ENCODE results near the gene MAGEA4.

MAGEA4 gene

GRCh38 chrX:151912780-151913179, at the start of gene MAGEA4:
TSS of gene MAGEA4 (plus strand) at chrX:151912889. CDS start at chrX:151923665, 10,776 bp downstream.
- Histone ChIP-seq H3K4me1 (ENCODE audit: control insufficient read depth, insufficient read depth, low read length) (no peaks in the 10 kb centered on the region), H3K36me3 (ENCODE audit: control insufficient read depth, insufficient read depth, low read length) (no peaks in the 10 kb centered on the region), H3K27ac (ENCODE audit: low read length) (no peak within 1 kb of the TSS), H3K4me3 (ENCODE audit: low read length) (no peak within 1 kb of the TSS), H3K27me3 (ENCODE audit: control insufficient read depth, insufficient read depth, low read length) (no peaks in the 10 kb centered on the region), H3K9me3 (ENCODE audit: control insufficient read depth, insufficient read depth, low read length) (no peaks in the 10 kb centered on the region)
- no peak for DNase-seq (ENCODE audit: low read depth, low spot score)
- no CpG with 5 or more reads among the region's 11 CpGs for WGBS (ENCODE audit: insufficient coverage, insufficient read length)

GRCh38 chrX:151870602-151871001, 42.1 kb upstream of the MAGEA4 start:
- Histone ChIP-seq H3K36me3 (ENCODE audit: control insufficient read depth, insufficient read depth, low read length) (no peaks in the 10 kb centered on the region), H3K9me3 (ENCODE audit: control insufficient read depth, insufficient read depth, low read length) (no peaks in the 10 kb centered on the region), H3K27me3 (ENCODE audit: control insufficient read depth, insufficient read depth, low read length) (no peaks in the 10 kb centered on the region), H3K4me1 (ENCODE audit: control insufficient read depth, insufficient read depth, low read length) (no peaks in the 10 kb centered on the region), H3K4me3 (ENCODE audit: low read length) (no peak overlapping the region), H3K27ac (ENCODE audit: low read length) (no peak overlapping the region)
- DNase-seq (ENCODE audit: low read depth, low spot score) = no peak
- WGBS (ENCODE audit: insufficient coverage, insufficient read length) = no CpG with 5 or more reads among the region's 1 CpG

GRCh38 chrX:151871244-151871643, 41.4 kb upstream of the MAGEA4 start:
- Histone ChIP-seq H3K4me1 (ENCODE audit: control insufficient read depth, insufficient read depth, low read length) (no peaks in the 10 kb centered on the region), H3K9me3 (ENCODE audit: control insufficient read depth, insufficient read depth, low read length) (no peaks in the 10 kb centered on the region), H3K27ac (ENCODE audit: low read length) (no peak overlapping the region), H3K4me3 (ENCODE audit: low read length) (no peak overlapping the region), H3K36me3 (ENCODE audit: control insufficient read depth, insufficient read depth, low read length) (no peaks in the 10 kb centered on the region), H3K27me3 (ENCODE audit: control insufficient read depth, insufficient read depth, low read length) (no peaks in the 10 kb centered on the region)
- DNase-seq (ENCODE audit: low read depth, low spot score) = no peak
- no CpG with 5 or more reads among the region's 3 CpGs for WGBS (ENCODE audit: insufficient coverage, insufficient read length)

GRCh38 chrX:151873096-151873495, 39.6 kb upstream of the MAGEA4 start:
- Histone ChIP-seq H3K4me1 (ENCODE audit: control insufficient read depth, insufficient read depth, low read length) (no peaks in the 10 kb centered on the region), H3K36me3 (ENCODE audit: control insufficient read depth, insufficient read depth, low read length) (no peaks in the 10 kb centered on the region), H3K9me3 (ENCODE audit: control insufficient read depth, insufficient read depth, low read length) (no peaks in the 10 kb centered on the region), H3K27me3 (ENCODE audit: control insufficient read depth, insufficient read depth, low read length) (no peaks in the 10 kb centered on the region), H3K4me3 (ENCODE audit: low read length) (no peak overlapping the region), H3K27ac (ENCODE audit: low read length) (no peak overlapping the region)
- WGBS (ENCODE audit: insufficient coverage, insufficient read length) = no CpG with 5 or more reads among the region's 2 CpGs
- DNase-seq (ENCODE audit: low read depth, low spot score) = no peak

- Histone ChIP-seq H3K27ac (ENCODE audit: low read length) (no peak overlapping the region), H3K4me1 (ENCODE audit: control insufficient read depth, insufficient read depth, low read length) (no peaks in the 10 kb centered on the region), H3K27me3 (ENCODE audit: control insufficient read depth, insufficient read depth, low read length) (no peaks in the 10 kb centered on the region), H3K9me3 (ENCODE audit: control insufficient read depth, insufficient read depth, low read length) (no peaks in the 10 kb centered on the region), H3K36me3 (ENCODE audit: control insufficient read depth, insufficient read depth, low read length) (no peaks in the 10 kb centered on the region), H3K4me3 (ENCODE audit: low read length) (no peak overlapping the region)
- WGBS (ENCODE audit: insufficient coverage, insufficient read length) = no CpG with 5 or more reads among the region's 5 CpGs
- no peak for DNase-seq (ENCODE audit: low read depth, low spot score)
Measured at GRCh38 chrX:151875270-151876026, 37.2 kb upstream of the MAGEA4 start.

- Histone ChIP-seq H3K9me3 (ENCODE audit: control insufficient read depth, insufficient read depth, low read length) (no peaks in the 10 kb centered on the region), H3K4me1 (ENCODE audit: control insufficient read depth, insufficient read depth, low read length) (no peaks in the 10 kb centered on the region), H3K27me3 (ENCODE audit: control insufficient read depth, insufficient read depth, low read length) (no peaks in the 10 kb centered on the region), H3K27ac (ENCODE audit: low read length) (no peak overlapping the region), H3K4me3 (ENCODE audit: low read length) (no peak overlapping the region), H3K36me3 (ENCODE audit: control insufficient read depth, insufficient read depth, low read length) (no peaks in the 10 kb centered on the region)
- WGBS (ENCODE audit: insufficient coverage, insufficient read length) = no CpG with 5 or more reads among the region's 8 CpGs
- no peak for DNase-seq (ENCODE audit: low read depth, low spot score)
Measured at GRCh38 chrX:151878574-151878973, 34.1 kb upstream of the MAGEA4 start.

GRCh38 chrX:151879856-151880255, 32.8 kb upstream of the MAGEA4 start:
- Histone ChIP-seq H3K36me3 (ENCODE audit: control insufficient read depth, insufficient read depth, low read length) (no peaks in the 10 kb centered on the region), H3K4me1 (ENCODE audit: control insufficient read depth, insufficient read depth, low read length) (no peaks in the 10 kb centered on the region), H3K27ac (ENCODE audit: low read length) (no peak overlapping the region), H3K27me3 (ENCODE audit: control insufficient read depth, insufficient read depth, low read length) (no peaks in the 10 kb centered on the region), H3K4me3 (ENCODE audit: low read length) (no peak overlapping the region), H3K9me3 (ENCODE audit: control insufficient read depth, insufficient read depth, low read length) (no peaks in the 10 kb centered on the region)
- DNase-seq (ENCODE audit: low read depth, low spot score) = no peak
- no CpG with 5 or more reads among the region's 4 CpGs for WGBS (ENCODE audit: insufficient coverage, insufficient read length)

- H3K27ac ChIP-seq (ENCODE audit: low read length) = no peak overlapping the region
- H3K27me3 ChIP-seq (ENCODE audit: control insufficient read depth, insufficient read depth, low read length) = no peaks in the 10 kb centered on the region
- H3K36me3 ChIP-seq (ENCODE audit: control insufficient read depth, insufficient read depth, low read length) = no peaks in the 10 kb centered on the region
- no peaks in the 10 kb centered on the region for H3K9me3 ChIP-seq (ENCODE audit: control insufficient read depth, insufficient read depth, low read length)
- H3K4me1 ChIP-seq (ENCODE audit: control insufficient read depth, insufficient read depth, low read length) = no peaks in the 10 kb centered on the region
- H3K4me3 ChIP-seq (ENCODE audit: low read length) = no peak overlapping the region
- no peak for DNase-seq (ENCODE audit: low read depth, low spot score)
- WGBS (ENCODE audit: insufficient coverage, insufficient read length) = no CpG with 5 or more reads among the region's 2 CpGs
Measured at GRCh38 chrX:151880895-151881294, 31.8 kb upstream of the MAGEA4 start.

- no CpG with 5 or more reads among the region's 2 CpGs for WGBS (ENCODE audit: insufficient coverage, insufficient read length)
- Histone ChIP-seq H3K4me3 (ENCODE audit: low read length) (no peak overlapping the region), H3K27ac (ENCODE audit: low read length) (no peak overlapping the region), H3K9me3 (ENCODE audit: control insufficient read depth, insufficient read depth, low read length) (no peaks in the 10 kb centered on the region), H3K27me3 (ENCODE audit: control insufficient read depth, insufficient read depth, low read length) (no peaks in the 10 kb centered on the region), H3K4me1 (ENCODE audit: control insufficient read depth, insufficient read depth, low read length) (no peaks in the 10 kb centered on the region), H3K36me3 (ENCODE audit: control insufficient read depth, insufficient read depth, low read length) (no peaks in the 10 kb centered on the region)
- no peak for DNase-seq (ENCODE audit: low read depth, low spot score)
Measured at GRCh38 chrX:151889421-151889820, 23.3 kb upstream of the MAGEA4 start.

GRCh38 chrX:151896734-151897474, 15.8 kb upstream of the MAGEA4 start:
- no peak overlapping the region for H3K4me3 ChIP-seq (ENCODE audit: low read length)
- H3K9me3 ChIP-seq (ENCODE audit: control insufficient read depth, insufficient read depth, low read length) = no peaks in the 10 kb centered on the region
- H3K27me3 ChIP-seq (ENCODE audit: control insufficient read depth, insufficient read depth, low read length) = no peaks in the 10 kb centered on the region
- H3K4me1 ChIP-seq (ENCODE audit: control insufficient read depth, insufficient read depth, low read length) = no peaks in the 10 kb centered on the region
- no peaks in the 10 kb centered on the region for H3K36me3 ChIP-seq (ENCODE audit: control insufficient read depth, insufficient read depth, low read length)
- DNase-seq (ENCODE audit: low read depth, low spot score) = no peak
- WGBS (ENCODE audit: insufficient coverage, insufficient read length) = no CpG with 5 or more reads among the region's 5 CpGs
- H3K27ac ChIP-seq (ENCODE audit: low read length) = no peak overlapping the region
